Cerebellar cortex (tissue), 1 donor: Measurements from ENCODE around the gene NEUROG2.

ENCODE experiments used
- DNase-seq: peaks from one replicate; pipeline ENCODE4 v3.0.0-alpha.2; 2015; ENCODE audit warnings: low spot score

The NEUROG2 gene

GRCh38 chr4:112521123-112522023 lies 5.4 kb upstream of the NEUROG2 start:
- DNase-seq: no peak

GRCh38 chr4:112520598-112521122 lies 4.7 kb upstream of the NEUROG2 start:
- no peak for DNase-seq

- DNase-seq: no peak
These were observed 4.0 kb upstream of the NEUROG2 start for GRCh38 chr4:112519689-112520597.

GRCh38 chr4:112518675-112519074 lies 2.7 kb upstream of the NEUROG2 start:
- no peak for DNase-seq

- no peak for DNase-seq
These were observed 1.9 kb upstream of the NEUROG2 start for GRCh38 chr4:112517911-112518310.

GRCh38 chr4:112517067-112517634 lies 1.2 kb upstream of the NEUROG2 start:
- no peak for DNase-seq

- no peak for DNase-seq
These were observed 589 bp upstream of the NEUROG2 start for GRCh38 chr4:112516471-112517066.

- DNase-seq: no peak
These were observed 548 bp downstream of the NEUROG2 start for GRCh38 chr4:112515198-112516065.

- no peak for DNase-seq
These were observed 1.3 kb downstream of the NEUROG2 start for GRCh38 chr4:112514647-112515197.

- no peak for DNase-seq
These were observed 1.9 kb downstream of the NEUROG2 start for GRCh38 chr4:112513971-112514646.

GRCh38 chr4:112511803-112512118 lies 4.2 kb downstream of the NEUROG2 start:
- no peak for DNase-seq

GRCh38 chr4:112511093-112511802 lies 4.7 kb downstream of the NEUROG2 start:
- no peak for DNase-seq

GRCh38 chr4:112510291-112511092 lies 5.5 kb downstream of the NEUROG2 start:
- DNase-seq: no peak

- no peak for DNase-seq
These were observed 6.5 kb downstream of the NEUROG2 start for GRCh38 chr4:112509243-112510141.

GRCh38 chr4:112508356-112508755 lies 7.6 kb downstream of the NEUROG2 start:
- DNase-seq: no peak

- DNase-seq: no peak
These were observed 11.2 kb downstream of the NEUROG2 start for GRCh38 chr4:112504807-112505206.

- no peak for DNase-seq
These were observed 13.1 kb downstream of the NEUROG2 start for GRCh38 chr4:112502871-112503270.

GRCh38 chr4:112492321-112492720 lies 23.7 kb downstream of the NEUROG2 start:
- DNase-seq: no peak
